Amniotic epithelial cell (primary cell): ENCODE measurements around the gene NOP16.

Source experiments
- DNase-seq: peaks from one replicate; pipeline ENCODE4 v3.0.0-alpha.2; 2010; ENCODE audit warnings: low read depth

NOP16 gene

DNA sequence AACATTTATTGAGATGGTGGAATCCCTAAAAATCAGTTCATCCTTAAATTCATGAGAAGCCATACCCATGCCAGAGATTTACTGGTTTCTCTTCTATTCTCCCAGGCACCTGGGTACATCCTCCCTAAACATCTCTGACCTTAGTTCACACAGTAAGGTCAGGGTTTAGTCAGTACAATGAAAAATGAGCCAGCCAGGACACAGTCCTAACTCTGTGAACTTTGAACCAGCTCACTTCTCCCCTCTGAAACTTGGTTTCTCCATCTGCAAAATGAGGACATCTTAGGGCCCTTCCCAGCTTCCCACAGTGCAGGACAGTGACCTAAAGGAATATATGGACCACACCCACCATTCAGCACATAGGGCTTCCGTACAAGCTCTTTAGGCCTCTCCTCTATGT lies 1.9 kb downstream of the NOP16 start:
- DNase-seq, result no peak

DNA sequence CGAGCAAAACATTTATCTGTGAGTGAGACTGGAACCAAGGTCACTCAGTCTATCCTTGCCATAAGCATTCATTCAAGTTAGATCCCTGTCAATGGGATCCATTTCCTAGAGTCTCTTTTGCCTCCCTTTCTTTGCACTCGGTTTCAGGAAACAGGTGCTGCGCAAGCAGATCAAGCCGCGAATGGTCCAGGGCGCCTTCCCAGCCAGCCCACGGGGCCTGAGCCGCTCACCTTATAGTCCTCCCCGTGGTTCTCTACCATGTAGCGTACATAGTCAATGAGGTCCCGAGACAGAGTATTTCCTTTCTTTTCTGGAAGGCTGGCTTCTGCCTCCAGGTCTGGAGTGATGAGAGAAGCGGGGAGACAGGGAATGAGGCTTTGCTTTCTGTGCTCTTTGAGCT lies 3.4 kb downstream of the NOP16 start:
- DNase-seq, result no peak

DNA sequence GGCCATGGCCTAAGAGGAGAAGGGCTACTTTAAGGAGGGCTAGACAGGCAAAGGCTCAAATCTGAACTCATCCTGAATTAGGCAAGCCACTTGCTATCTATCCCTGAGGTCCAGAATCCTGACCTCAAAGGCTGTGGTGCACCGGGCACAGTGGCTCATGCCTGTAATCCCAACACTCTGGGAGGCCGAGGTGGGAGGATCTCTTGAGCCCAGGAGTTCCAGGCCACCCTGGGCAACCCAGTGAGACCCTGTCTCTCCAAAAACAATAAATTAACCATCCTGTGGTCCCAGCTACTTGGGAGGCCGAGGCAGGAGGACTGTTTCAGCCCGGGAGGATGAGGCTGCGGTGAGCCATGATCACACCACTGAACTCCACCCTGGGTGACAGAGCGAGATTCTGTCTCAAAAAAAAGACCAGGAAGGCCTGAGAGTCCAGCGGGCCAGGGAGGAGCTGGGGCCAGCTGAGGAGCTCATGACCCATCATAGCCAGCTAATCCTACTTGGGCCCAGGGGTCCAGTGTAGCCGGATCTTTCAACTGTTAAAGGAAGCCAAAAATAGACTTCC lies 4.0 kb downstream of the NOP16 start:
- DNase-seq, result no peak

DNA sequence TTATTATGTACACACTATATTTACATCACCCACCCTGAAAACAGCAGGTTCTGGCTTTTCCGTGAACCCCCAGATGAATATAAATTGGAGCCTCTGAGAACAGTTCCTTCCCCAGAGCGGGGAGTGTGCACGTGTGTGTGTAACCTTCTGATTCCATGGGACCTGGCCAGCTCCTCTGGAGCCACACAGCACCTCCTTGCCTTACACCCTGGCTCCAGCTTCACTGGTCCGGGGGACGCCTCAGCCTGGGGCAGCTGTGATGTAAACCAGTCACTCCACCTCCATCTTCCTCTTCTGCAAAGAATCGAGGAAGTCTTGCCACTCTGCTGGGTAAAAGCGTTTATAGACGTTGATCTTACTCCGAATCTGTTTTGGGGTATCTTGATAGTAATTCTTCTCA lies 4.4 kb downstream of the NOP16 start:
- no peak for DNase-seq

DNA sequence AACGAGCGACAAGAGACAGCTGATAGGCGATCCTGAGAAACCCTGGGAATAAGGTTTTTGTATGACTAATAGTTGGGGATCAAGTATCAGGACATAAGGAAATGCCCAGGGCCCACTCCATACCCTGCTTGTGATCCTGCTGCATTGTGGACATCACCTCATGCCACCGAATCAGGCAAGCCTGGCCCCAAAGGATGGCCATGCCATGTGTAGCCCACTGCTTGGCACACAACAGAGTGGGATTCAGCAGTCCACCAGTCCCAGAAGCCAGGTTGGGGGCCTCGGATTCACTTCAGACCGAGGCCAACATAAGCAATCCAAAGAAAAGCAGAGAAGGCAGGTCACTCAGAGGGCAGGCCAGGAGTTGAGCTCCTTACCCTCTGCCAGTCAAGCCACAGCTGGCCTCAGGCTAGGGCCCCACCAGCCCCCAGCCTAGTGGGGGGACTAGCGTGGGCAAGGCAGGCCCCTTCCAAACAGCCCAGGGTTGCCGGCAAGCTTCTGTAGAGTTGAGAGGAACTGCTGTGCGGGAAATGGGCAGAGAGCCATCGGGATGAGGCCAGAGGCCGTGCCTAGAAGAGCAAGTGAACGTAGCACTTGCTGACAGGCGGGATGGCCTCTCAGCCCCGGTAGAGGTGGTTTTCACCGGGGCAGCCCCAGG lies 5.0 kb downstream of the NOP16 start:
- DNase-seq, result no peak

DNA sequence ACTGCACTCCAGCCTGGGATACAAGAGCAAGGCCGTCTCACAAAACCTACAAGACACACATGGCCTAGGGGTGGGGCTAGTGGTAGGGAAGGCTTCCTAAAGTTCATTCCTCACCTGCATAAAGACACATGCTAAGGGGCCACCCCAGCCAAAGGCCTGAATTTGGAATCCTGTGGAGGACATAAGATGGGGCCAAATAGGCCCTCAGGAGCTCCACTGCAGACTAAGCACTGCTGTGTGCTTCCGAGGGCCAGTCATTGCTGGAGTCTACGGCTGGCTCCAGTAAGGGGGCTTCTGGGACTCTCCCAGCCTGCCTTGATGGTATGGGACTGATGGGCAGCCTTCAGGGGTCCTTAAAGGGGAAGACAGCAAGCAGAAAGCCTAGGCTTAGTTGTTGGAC lies 5.7 kb downstream of the NOP16 start:
- DNase-seq, result no peak

DNA sequence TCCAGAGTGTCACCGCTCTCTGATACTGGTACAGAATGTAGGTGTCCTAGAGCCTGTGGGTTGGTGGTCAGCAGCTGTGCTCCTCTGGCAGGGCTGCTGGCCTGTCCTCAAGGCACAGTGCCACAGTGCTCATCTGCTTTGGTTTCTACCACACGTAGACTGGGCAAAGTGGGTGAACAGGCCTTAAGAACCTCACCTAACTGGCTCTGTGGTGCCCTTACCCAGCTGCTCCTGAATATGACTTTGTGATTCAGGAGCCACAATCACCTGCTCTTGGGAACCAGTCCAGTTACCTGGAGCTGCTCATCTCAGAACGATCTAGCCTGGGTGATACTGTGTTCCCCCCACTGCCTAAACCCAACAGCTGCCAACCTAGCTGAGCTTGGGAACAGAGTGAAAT lies 6.4 kb downstream of the NOP16 start:
- DNase-seq, result no peak

DNA sequence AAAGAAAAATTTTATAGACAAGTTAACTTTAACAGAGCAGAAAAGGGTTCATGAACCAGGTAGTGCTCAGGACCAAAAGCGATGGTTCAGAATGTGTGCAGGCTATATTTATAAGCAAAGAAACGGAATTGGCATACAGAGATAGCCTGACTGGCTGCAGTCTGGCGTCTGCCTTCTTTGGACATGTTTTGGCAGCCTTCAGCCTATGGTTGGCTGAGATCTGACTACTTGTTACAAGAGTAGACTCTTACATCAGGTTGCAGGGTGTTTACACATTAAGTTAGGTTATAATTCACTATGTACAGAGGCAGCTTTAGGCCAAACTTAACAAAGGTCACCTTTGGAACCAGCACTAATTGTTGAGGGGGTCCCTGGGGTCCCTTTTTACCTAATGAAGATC lies 7.0 kb downstream of the NOP16 start:
- DNase-seq, result no peak

DNA sequence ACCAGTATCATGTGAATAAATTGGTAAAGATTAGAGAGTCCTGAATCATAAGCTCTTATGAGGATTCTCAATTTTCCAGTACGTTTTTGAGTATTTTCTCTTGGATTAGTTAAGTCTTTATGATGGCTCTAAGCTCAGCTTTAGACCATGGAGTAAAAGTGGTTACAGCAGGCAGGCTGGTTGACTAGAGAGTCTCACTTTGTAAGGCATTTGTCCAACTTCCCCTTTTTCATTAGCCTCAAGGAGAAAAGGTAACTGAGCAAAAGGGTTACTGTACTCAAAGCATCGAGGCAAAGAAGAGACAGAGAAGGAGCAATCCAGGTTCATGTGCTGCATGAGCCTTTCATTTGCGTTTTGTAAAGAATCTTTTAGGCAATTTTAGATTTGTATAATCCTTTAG lies 8.5 kb downstream of the NOP16 start:
- DNase-seq, result no peak

DNA sequence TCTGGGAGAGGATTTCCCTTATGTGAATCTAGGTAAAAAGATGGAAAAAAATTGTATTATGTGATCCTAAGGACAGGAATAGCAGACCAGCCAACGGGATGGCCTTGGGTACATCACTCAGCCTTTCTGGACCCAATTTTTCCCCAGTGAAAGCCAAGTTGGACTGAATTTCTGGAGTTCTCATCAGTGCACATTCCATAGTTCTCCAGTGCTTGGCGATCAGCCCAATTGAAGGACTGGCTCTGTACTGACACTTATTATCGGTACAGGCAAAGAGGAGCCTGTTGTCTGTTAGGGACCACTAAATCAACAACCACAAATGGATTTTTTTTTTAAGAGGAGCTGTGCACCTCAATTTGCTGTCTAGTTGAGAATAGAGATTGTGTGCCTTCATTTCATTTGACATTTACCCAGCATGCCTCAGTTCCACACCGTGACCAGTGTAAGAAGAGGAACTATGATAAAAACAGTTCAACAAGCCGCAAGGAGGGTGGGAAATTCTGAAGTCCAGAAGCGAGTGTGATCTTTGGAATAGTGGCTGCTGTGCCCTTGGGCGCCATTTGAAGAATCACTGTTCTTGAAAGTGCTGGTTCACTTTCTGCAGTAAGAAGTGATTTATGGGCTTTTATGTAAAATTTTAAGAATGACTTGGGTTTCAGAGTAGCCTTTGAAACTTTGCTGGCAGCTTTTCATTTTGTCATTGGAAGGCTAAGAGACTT lies 15.1 kb downstream of the NOP16 start:
- no peak for DNase-seq

DNA sequence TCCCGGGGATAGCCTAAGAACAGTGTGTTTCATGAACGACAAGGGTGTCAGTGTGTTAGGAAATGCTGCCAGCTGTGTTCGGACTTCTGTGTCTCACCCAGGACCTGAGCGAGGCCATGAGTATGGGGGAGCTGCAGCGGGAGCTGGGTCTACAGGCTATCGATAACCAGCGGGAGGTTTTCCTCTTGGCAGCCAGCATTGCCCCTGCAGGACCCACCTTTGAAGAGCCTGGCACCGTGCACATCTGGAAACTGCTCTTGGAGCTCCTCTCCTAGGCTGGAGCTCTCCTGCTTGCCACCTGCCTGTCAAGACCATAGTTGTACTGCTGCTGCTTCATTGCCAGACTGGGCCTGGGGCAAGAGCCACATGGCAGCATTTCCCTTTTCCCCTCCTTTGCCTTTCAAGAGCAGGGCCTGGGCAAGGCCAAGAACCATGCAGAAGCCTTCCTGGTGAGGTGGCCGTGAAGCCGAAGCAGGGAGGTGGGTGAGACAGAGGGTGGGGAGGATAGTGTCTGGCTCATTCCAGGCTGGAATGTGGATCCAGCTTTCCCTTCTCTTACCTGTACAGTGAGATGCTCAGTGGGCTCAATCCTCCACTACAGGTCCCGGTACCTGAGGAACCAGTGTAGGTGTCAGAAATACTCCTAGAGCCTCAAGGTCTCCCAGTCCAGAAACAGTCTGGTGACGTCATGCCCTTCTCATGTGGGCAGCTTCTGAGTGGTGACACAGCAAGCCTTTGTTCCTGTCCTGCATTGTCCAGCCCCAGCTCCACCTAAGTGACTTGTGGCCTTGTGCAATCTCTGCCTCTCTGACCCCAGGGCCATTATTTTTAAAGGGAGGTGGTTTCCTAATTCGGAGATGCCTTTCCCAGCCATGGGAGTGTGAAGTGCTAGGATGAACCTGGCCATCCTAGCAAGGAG lies 16.5 kb downstream of the NOP16 start:
- DNase-seq, result no peak

DNA sequence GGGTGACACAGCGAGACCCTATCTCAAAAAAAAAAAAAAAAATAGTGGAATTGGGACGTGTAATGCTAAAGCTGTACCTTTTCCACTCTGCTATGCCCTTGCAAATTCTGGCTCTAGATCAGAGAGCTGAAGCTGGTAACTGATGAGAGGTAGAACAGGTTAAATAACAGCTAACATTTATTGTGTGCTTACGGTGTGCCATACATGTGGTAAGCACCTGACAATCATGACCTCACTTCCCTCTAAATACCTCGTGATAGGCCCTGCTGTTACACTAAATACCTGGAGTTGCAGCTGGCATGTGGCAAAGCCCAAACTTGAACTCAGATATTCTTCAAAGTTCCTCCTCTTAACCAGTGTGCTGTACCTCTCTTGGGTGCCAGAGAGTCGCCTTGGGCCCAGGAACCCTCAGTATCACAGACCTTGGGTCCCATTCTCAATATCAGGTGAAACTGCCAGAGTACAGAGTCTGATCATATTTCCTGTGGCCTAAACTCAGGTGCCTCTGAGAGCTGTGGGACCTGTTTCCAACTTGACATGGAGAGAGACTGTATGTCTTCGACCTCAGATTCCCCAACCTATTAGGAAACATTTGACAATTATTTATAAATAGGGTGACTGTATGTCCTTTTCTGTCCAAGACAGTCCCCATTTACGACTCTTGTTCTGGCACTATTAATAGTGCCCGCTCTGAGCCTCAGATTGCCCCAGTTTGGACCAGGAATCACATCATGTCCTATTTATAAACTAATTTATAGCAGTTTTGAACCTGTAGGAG lies 18.3 kb downstream of the NOP16 start:
- DNase-seq, result no peak

DNA sequence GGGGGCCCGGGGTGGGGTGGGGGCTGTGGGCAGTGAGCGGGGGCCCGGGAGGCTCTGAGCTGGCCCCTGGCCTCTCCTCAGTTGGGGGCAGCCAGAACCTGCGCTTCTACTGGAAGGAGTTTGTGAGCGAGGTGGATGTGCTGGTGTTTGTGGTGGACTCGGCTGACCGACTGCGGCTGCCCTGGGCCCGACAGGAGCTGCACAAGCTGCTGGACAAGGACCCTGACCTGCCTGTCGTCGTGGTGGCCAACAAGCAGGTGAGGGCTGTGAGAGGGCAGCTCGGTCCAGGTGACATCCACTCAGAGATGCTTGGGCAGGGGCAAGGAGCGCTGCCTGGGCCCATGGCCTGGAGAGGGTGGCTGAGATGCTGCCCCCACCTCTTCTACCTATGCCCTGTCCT lies 19.7 kb downstream of the NOP16 start:
- DNase-seq, result no peak

DNA sequence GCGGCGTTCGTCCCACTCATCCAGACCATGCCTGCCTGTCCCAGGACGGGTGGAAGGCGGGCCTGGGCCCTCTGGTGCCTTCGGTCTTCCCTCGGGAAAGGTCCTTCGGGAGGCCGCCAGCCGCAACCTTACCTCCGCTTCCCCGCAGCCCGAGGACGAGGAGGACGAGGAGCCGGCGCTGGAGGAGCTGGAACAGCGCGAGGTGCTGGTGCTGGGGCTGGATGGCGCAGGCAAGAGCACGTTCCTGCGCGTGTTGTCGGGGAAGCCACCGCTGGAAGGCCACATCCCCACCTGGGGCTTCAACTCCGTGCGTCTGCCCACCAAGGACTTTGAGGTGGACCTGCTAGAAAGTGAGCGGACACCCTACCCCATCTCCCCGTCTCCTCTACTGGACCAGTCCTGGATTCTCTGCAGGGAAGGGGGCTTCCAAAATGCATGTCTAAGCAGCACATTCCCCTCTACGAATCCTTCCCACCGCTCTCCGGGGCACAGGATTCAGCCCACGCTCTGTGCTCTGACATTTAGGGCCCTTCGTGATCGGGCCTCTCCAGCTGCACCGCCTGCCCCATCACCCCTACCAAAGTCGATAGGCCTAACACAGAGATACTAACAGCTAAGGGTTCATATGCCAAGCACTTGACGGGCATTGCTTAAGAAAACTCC lies 22.0 kb downstream of the NOP16 start:
- DNase-seq, result no peak

DNA sequence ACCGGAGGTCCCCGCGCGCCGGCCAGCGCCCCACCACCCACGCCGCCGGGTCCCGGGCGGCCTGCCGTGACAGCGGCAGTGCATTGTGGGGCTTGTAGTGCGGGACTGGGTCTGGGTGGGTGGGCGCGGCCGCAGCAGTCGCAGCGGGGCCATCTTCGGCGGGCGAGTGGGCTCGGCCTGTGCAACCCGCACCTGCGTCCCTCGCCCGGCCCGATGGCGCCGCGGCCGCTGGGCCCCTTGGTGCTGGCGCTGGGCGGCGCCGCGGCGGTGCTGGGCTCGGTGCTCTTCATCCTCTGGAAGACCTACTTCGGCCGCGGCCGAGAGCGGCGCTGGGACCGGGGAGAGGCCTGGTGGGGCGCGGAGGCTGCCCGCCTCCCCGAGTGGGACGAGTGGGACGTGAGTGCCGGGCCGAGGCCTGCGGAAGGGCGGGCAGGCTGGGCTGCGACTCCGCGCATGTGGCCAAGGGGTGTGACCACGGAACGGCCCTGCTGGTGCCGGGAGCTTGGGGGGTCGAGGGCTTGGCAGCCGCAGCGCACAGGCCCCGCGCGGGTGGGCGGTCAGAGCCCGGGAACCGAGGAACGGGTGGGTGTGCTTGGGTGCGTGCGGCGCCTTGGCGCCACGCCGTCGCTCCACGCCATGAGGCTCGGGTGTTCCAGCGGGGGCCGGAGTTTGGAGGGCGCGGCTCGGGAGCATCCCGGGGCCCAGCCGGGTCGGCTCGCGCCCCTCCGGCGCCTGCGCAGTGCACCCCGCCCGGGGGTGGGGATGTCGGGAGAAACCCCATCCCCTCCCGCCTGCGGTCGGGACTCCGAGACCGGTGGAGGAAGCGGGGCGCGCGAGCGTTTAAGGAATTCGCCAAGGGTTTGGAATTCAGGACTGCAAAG lies 22.8 kb downstream of the NOP16 start, which contains the start of gene ARL10:
Gene ARL10 (plus strand): TSS at position 137 of the 881 bp plus-strand sequence. CDS start 77 bp downstream, at position 214.
- DNase-seq, result peak; percentile 32

DNA sequence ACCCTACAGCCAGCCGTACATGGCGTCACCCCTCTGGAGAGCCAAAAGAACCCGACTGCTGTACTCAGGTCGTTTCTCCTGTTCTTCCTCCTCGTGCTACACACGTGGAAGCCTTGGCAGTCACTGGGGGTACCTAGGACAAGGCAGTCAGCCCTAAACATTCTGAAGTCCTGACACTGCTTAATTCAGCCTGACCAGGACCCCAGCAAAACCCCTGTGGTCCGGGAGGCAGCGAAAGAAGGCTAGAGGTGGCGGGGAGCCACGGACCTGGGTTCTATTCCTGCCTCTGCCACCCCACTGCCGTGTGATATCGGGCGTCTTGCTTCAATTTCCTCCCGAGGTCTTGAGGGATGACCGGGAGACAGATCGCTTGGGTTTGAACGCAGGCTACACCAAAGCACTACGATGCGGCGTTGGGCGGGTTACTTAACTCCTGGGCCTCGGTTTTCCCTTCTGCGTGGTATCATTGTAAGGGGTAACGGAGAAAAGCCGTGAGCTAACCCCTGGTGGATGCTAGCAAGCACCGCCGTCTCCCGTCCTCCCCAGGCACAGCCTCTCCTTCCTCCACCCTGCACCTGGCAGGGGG lies 23.5 kb downstream of the NOP16 start:
- DNase-seq, result peak; percentile 8

DNA sequence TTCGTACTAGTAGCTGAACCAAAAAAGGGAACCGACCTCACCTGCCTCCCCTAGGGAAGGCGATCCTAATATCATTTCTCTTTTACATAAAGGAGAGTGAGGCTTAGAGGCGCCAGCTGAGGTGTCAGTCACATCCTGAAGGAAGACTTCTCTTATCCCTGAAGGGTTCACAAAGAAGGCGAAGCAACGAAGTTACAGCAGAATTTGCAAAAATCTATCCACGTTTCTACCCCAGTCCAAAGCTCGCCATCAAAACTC lies 26.2 kb downstream of the NOP16 start:
- no peak for DNase-seq

DNA sequence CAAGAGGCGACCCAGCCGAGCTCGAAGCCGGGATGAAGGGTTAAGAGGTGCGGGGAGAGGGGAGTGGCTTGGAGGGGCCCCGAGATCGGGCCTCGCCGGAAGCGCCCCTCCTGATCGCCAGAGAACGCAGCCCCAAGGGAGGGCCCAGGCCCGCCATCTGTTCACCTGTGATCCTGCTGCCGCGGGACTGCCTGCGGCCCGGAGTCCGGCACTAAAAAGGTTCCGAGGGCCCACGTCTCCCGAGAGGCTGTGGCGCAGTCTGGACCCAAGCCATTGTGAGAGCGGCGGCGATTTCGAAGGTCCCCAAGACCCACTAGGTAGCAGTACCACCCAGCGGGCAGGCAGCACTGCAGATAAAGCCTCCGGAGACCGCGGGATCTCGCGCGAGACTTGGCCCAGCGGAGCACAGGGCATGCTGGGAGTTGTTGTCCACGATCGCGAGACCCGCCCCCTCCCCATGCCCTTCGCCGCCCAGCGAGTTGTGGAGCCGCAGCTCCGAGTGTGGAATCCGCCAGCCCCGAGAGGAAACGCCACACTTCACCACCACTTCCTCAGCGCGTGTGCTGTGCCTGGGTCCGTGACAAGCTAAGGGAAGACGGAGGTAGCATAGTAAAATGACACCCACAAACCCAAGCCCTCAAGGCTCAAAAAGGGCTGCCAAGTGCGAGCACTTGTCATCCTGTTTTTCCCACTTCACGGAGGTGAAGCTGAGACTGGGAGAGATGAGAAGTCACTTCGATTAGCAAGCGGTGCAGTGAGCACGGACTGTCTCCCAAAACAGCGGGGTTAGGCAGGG lies 26.8 kb downstream of the NOP16 start, which contains the start of gene KIAA1191:
Gene KIAA1191 (minus strand): TSS at position 328 of the 796 bp plus-strand sequence. CDS start 2,256 bp downstream, outside the sequence.
- peak; percentile 85 for DNase-seq

DNA sequence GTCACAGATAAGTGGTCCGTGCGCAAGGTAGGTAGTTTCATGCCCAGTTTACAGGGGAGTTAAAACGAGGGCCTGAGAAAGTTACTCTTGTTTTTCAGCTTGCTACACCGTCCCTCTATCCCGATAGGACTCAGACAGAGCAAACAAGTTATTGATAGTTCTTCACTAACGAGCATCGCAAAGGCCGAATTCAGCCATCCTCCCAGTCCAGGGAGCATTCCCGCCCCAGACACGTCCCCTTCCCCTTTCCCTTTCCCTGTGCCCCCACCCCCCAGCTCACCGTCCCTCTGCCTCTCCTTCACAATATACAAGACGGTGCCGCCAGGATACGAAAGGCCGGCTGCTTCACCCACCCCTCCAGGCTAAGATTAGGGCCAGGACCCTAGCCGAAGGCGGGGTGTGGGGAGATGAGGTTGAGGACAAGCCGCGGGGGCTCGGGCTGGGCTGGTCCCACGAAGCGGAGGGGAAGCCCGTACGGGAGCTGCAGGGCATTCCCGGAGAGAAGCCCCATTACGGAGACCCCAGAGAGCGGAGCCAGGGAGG lies 27.4 kb downstream of the NOP16 start:
- DNase-seq, result no peak
